Endothelial cell of umbilical vein (primary cell): ENCODE data around the gene AP1M1. TPM values are rescaled to one million over a fixed set of nuclear protein-coding genes. Genes with fewer than 3 reads are reported as not detected.
"Not testable (repeated sequence)": the region's sequence is repeated elsewhere in the genome, so short reads cannot be mapped to it uniquely, and the experiment has no call there.

ENCODE experiments used
- BruUV-seq: library from RNA; stranded (reverse); fragments of 400-500 nt; replicated peaks from 2 replicates; lab custom pipeline; 2021; lab: Mats Ljungman, UMichigan
- CTCF ChIA-PET: fragments of 300-600, 350-600 bp; sonication (Branson Sonifier 250); formaldehyde crosslinking; loops from one replicate; lab custom pipeline; 2021; ENCODE audit warnings: antibody characterized with exemption, inconsistent platforms; lab: Charles Lee
- POLR2A ChIA-PET: fragments of 300-600, 350-600 bp; sonication (Branson Sonifier 250); formaldehyde crosslinking; loops from one replicate; lab custom pipeline; 2021; ENCODE audit warnings: antibody characterized with exemption, inconsistent platforms; lab: Charles Lee
- DNase-seq: peaks from one replicate; pipeline ENCODE4 v3.0.0-alpha.2; 2011; ENCODE audit warnings: low read depth, low spot score
- FAIRE-seq: peaks from 2 replicates; lab custom pipeline; 2011; peaks lifted over from hg19 to GRCh38; lab: Jason Lieb, UNC
- H2AFZ ChIP-seq: 2 replicates; pipeline ENCODE4 v1.6.0; 2012; ENCODE audit warnings: low read depth, low read length, control low read depth, inconsistent platforms
- H3K27ac ChIP-seq: 2 replicates; pipeline ENCODE4 v1.5.1; 2011; ENCODE audit warnings: low read depth, mild to moderate bottlenecking, control low read depth, low read length, moderate library complexity; ENCODE audit not compliant: insufficient read depth
- H3K27me3 ChIP-seq, 2 experiments: 2 replicates each; pipeline versions ENCODE4 v1.6.0 to v1.6.1; 2011; ENCODE audit warnings: low read length in 2 of 2, mixed read lengths in 1 of 2; ENCODE audit not compliant: control insufficient read depth in 2 of 2, insufficient read depth in 2 of 2
- H3K36me3 ChIP-seq, 2 experiments: 2 replicates in 1 of 2; 3 replicates in 1 of 2; pipeline ENCODE4 v1.5.1; 2011; ENCODE audit warnings: low read length in 2 of 2, mild to moderate bottlenecking in 1 of 2, moderate library complexity in 1 of 2; ENCODE audit not compliant: control insufficient read depth in 2 of 2, insufficient read depth in 2 of 2; ENCODE audit errors: extremely low read depth in 1 of 2
- H3K4me1 ChIP-seq: 3 replicates; pipeline ENCODE4 v1.5.1; 2011; ENCODE audit warnings: mild to moderate bottlenecking, low read length; ENCODE audit not compliant: control insufficient read depth, insufficient read depth; ENCODE audit errors: extremely low read depth
- H3K4me2 ChIP-seq: 2 replicates; pipeline ENCODE4 v1.6.1; 2011; ENCODE audit warnings: low read length, control low read depth, mixed read lengths; ENCODE audit not compliant: insufficient read depth
- H3K4me3 ChIP-seq, 3 experiments: fragments of 200-600 bp in 1 of 3; sonication (generic), shearing (Covaris generic) in 1 of 3; replicated peaks in 1 of 3; 2 replicates each; pipeline ENCODE4 v1.5.1; 2011 to 2016; ENCODE audit warnings: control low read depth in 3 of 3, low read length in 3 of 3, mild to moderate bottlenecking in 2 of 3, inconsistent platforms in 1 of 3, low read depth in 1 of 3, moderate library complexity in 1 of 3; ENCODE audit not compliant: insufficient read depth in 1 of 3
- H3K79me2 ChIP-seq: 2 replicates; pipeline ENCODE4 v1.6.0; 2012; ENCODE audit warnings: low read length, inconsistent platforms; ENCODE audit not compliant: control insufficient read depth, insufficient read depth
- H3K9ac ChIP-seq: replicated peaks from 2 replicates; pipeline ENCODE3; 2011; ENCODE audit warnings: low read length, control low read depth; ENCODE audit not compliant: insufficient read depth; ENCODE audit errors: extremely low read depth
- H3K9me1 ChIP-seq: replicated peaks from 3 replicates; pipeline ENCODE4 v1.6.0; 2011; ENCODE audit warnings: mild to moderate bottlenecking, low read length; ENCODE audit not compliant: control insufficient read depth, insufficient read depth; ENCODE audit errors: extremely low read depth
- H3K9me3 ChIP-seq: replicated peaks from 2 replicates; pipeline ENCODE4 v1.5.1; 2012; ENCODE audit warnings: low read length, inconsistent platforms; ENCODE audit not compliant: control insufficient read depth, insufficient read depth
- H4K20me1 ChIP-seq: replicated peaks from 2 replicates; pipeline ENCODE3; 2011; ENCODE audit warnings: mild to moderate bottlenecking, low read length; ENCODE audit not compliant: control insufficient read depth, insufficient read depth; ENCODE audit errors: extremely low read depth
- CTCF ChIP-seq, 2 donors: IDR thresholded peaks; 1 replicate in 1 of 2; 2 replicates in 1 of 2; pipeline ENCODE4 v1.5.1; 2011; ENCODE audit warnings: low read length in 2 of 2, mild to moderate bottlenecking in 2 of 2, moderate library complexity in 2 of 2, control low read depth in 1 of 2, inconsistent platforms in 1 of 2, low read depth in 1 of 2; ENCODE audit not compliant: insufficient read depth in 1 of 2; ENCODE audit errors: extremely low read depth in 1 of 2
- EZH2 ChIP-seq: IDR thresholded peaks from 2 replicates; pipeline ENCODE4 v1.6.1; 2012; ENCODE audit warnings: borderline replicate concordance, low read depth, mild to moderate bottlenecking, moderate library complexity, low read length, inconsistent platforms; ENCODE audit not compliant: severe bottlenecking
- FOS ChIP-seq: IDR thresholded peaks from 2 replicates; pipeline ENCODE4 v1.6.1; 2011; ENCODE audit warnings: mild to moderate bottlenecking, low read length, moderate library complexity, borderline replicate concordance; ENCODE audit not compliant: insufficient read depth
- GATA2 ChIP-seq: IDR thresholded peaks from 2 replicates; pipeline ENCODE4 v1.7.0; 2011; ENCODE audit warnings: low read depth, mild to moderate bottlenecking, moderate library complexity, mixed read lengths, low read length; ENCODE audit not compliant: insufficient read length, insufficient read depth
- JUN ChIP-seq: IDR thresholded peaks from 2 replicates; pipeline ENCODE4 v1.6.1; 2011; ENCODE audit warnings: borderline replicate concordance, low read depth; ENCODE audit not compliant: insufficient read length, insufficient read depth
- MAX ChIP-seq: IDR thresholded peaks from 2 replicates; pipeline ENCODE4 v1.6.1; 2011; ENCODE audit not compliant: insufficient read depth, insufficient read length
- MYC ChIP-seq: IDR thresholded peaks from one replicate; pipeline ENCODE4 v1.6.1; 2011; ENCODE audit warnings: mild to moderate bottlenecking, low read depth, low read length
- POLR2A ChIP-seq: IDR thresholded peaks from 2 replicates; pipeline ENCODE4 v1.6.1; 2012; ENCODE audit warnings: low read depth, mild to moderate bottlenecking, control low read depth, low read length
- POLR2AphosphoS5 ChIP-seq: IDR thresholded peaks from 2 replicates; pipeline ENCODE4 v1.6.1; 2012; ENCODE audit warnings: low read depth, mild to moderate bottlenecking, control low read depth, low read length, moderate library complexity; ENCODE audit not compliant: insufficient read depth
- dilution Hi-C: fragments of 300-500 bp; cut with MboI; formaldehyde crosslinking; loops from one replicate; pipeline ENCODE4 v1.15.0; 2019; ENCODE audit warnings: low sequenced_read_pairs; ENCODE audit not compliant: extremely low pct_ligation_motif_present
- intact Hi-C: fragments of 100-400 bp; cut with micrococcal nuclease; formaldehyde crosslinking; loops from one replicate; pipeline ENCODE4 v1.10.0; 2022
- polyA plus RNA-seq, 4 experiments: library from polyadenylated mRNA; depleted of rRNA in 3 of 4; stranded (reverse) in 3 of 4; unstranded in 1 of 4; fragments of >200 nt; gene quantifications; 2 replicates each; pipeline versions ENCODE4 v1.2.1 to v1.2.3, GENCODE V29; 2011 to 2012; ENCODE audit warnings: missing spikeins in 1 of 4
- total RNA-seq: library from RNA; stranded (reverse); gene quantifications from 2 replicates; pipeline ENCODE4 v1.2.3, GENCODE V29; 2021

Gene AP1M1
- total and polyA plus RNA-seq, 2 donors (not counting 3 experiments of a cell fraction or from before 2014, with no cell fraction given), result 99.3 to 129 TPM

- no peak for DNase-seq
- Histone ChIP-seq H3K27ac (no peak overlapping the region), H3K4me2 (no peak overlapping the region), H3K9me1 (no peaks in the 10 kb centered on the region), H3K9me3 (no peaks in the 10 kb centered on the region), H3K36me3 (no peaks in the 10 kb centered on the region), H3K9ac (no peak overlapping the region), H4K20me1 (no peaks in the 10 kb centered on the region), H2AFZ (no peak overlapping the region), H3K79me2 (no peaks in the 10 kb centered on the region), H3K4me1 (no peaks in the 10 kb centered on the region), H3K27me3 (no peaks in the 10 kb centered on the region), H3K4me3 (no peak overlapping the region)
- intact Hi-C loops, result no loop called here
- dilution Hi-C loops, result no loop called here
- BruUV-seq, result no TSS peak
- POLR2A ChIA-PET, result no interaction called here
- TF ChIP-seq POLR2AphosphoS5, result no peak
- no peak for TF ChIP-seq JUN
- no peak for TF ChIP-seq CTCF (IDR thresholded peaks at IDR 0.05; ENCODE audit: extremely low read depth in 1 of 2, insufficient read depth in 1 of 2, low read depth in 1 of 2, low read length in 2 of 2)
- TF ChIP-seq MYC, result no peak
- no peak for TF ChIP-seq POLR2A
- no peak for TF ChIP-seq GATA2
- no peak for TF ChIP-seq EZH2
- no peak for TF ChIP-seq MAX
- no peak for TF ChIP-seq FOS
- CTCF ChIA-PET, result interaction anchor here (0.7 kb wide), 1 partner anchor 762 kb away, joined by 3 read pairs; no protein-coding TSS in a partner anchor
- FAIRE-seq, result no peak
These were observed 21.8 kb upstream of the AP1M1 start for GRCh38 chr19:16175954-16176353.

GRCh38 chr19:16178866-16179265 is 18.8 kb upstream of the AP1M1 start:
- intact Hi-C loops, DNase-seq, H3K4me1 ChIP-seq, H4K20me1 ChIP-seq, H3K36me3 ChIP-seq, H3K27me3 ChIP-seq, BruUV-seq, H3K4me3 ChIP-seq, H3K79me2 ChIP-seq, H2AFZ ChIP-seq, H3K9ac ChIP-seq, H3K9me3 ChIP-seq, H3K4me2 ChIP-seq, H3K27ac ChIP-seq, dilution Hi-C loops, H3K9me1 ChIP-seq, POLR2A ChIA-PET, FAIRE-seq: not testable (repeated sequence)
- CTCF ChIA-PET, result interaction anchor here (1.2 to 5.7 kb wide), 4 partner anchors 9 to 549 kb away, joined by 3 to 67 read pairs (median 13); no protein-coding TSS in a partner anchor
